ENCODE results near the gene SCFD1.
"Not testable (repeated sequence)": the region's sequence is repeated elsewhere in the genome, so short reads cannot be mapped to it uniquely, and the experiment has no call there.

The SCFD1 gene

GRCh38 chr14:30673071-30673470 is 51.0 kb downstream of the SCFD1 start:
- Histone ChIP-seq H3K9ac (ENCODE audit: low read length) (no peak overlapping the region), H2AFZ (ENCODE audit: low read depth, low read length, severe bottlenecking) (no peak overlapping the region), H3K4me3 (ENCODE audit: insufficient read depth, low read length, poor library complexity, severe bottlenecking) (no peak overlapping the region), H3K27me3 (ENCODE audit: low read length) (no peaks in the 10 kb centered on the region), H3K27ac (ENCODE audit: low read depth, low read length) (no peak overlapping the region), H3K9me3 (ENCODE audit: insufficient read depth, low read length) (no peaks in the 10 kb centered on the region), H3K79me2 (ENCODE audit: insufficient read depth, low read length) (no peaks in the 10 kb centered on the region), H3F3A (ENCODE audit: insufficient read depth) (peaks cover 3% of the 10 kb centered on the region; the same call in 1 of the 2 replicates), H4K20me1 (ENCODE audit: low read depth, low read length) (peaks cover 3% of the 10 kb centered on the region; the same call in 1 of the 2 replicates), H3K36me3 (ENCODE audit: low read length) (peaks cover 31% of the 10 kb centered on the region; the same call in 1 of the 2 replicates), H3K9me2 (replicated peaks; ENCODE audit: insufficient read depth, low read length) (no peaks in the 10 kb centered on the region), H3K4me2 (ENCODE audit: low read depth, low read length, poor library complexity, severe bottlenecking) (no peak overlapping the region)
- TF ChIP-seq EZH2phosphoT487 (conservative IDR thresholded peaks at IDR 0.05; ENCODE audit: low read length) (no peak), CTCF (IDR thresholded peaks at IDR 0.05; ENCODE audit: insufficient read depth, low read length, poor library complexity, severe bottlenecking) (no peak)

- no peak overlapping the region for H3K4me2 ChIP-seq (ENCODE audit: low read depth, low read length, poor library complexity, severe bottlenecking)
- H3K9ac ChIP-seq (ENCODE audit: low read length) = no peak overlapping the region
- TF ChIP-seq CTCF (IDR thresholded peaks at IDR 0.05; ENCODE audit: insufficient read depth, low read length, poor library complexity, severe bottlenecking) (no peak), EZH2phosphoT487 (conservative IDR thresholded peaks at IDR 0.05; ENCODE audit: low read length) (no peak)
- H3K36me3 ChIP-seq (ENCODE audit: low read length) = peaks cover 36% of the 10 kb centered on the region
- no peak overlapping the region for H3K27ac ChIP-seq (ENCODE audit: low read depth, low read length)
- H3F3A ChIP-seq (ENCODE audit: insufficient read depth) = no peaks in the 10 kb centered on the region
- no peaks in the 10 kb centered on the region for H3K27me3 ChIP-seq (ENCODE audit: low read length)
- no peaks in the 10 kb centered on the region for H3K9me2 ChIP-seq (replicated peaks; ENCODE audit: insufficient read depth, low read length)
- no peak overlapping the region for H3K4me3 ChIP-seq (ENCODE audit: insufficient read depth, low read length, poor library complexity, severe bottlenecking)
- H2AFZ ChIP-seq (ENCODE audit: low read depth, low read length, severe bottlenecking) = no peak overlapping the region
- H3K79me2 ChIP-seq (ENCODE audit: insufficient read depth, low read length) = no peaks in the 10 kb centered on the region
- no peaks in the 10 kb centered on the region for H4K20me1 ChIP-seq (ENCODE audit: low read depth, low read length)
- H3K9me3 ChIP-seq (ENCODE audit: insufficient read depth, low read length) = no peaks in the 10 kb centered on the region
Measured at GRCh38 chr14:30678926-30679431, 56.9 kb downstream of the SCFD1 start.

- Histone ChIP-seq H4K20me1 (ENCODE audit: low read depth, low read length) (no peaks in the 10 kb centered on the region), H3K36me3 (ENCODE audit: low read length) (peaks cover 40% of the 10 kb centered on the region), H3K79me2 (ENCODE audit: insufficient read depth, low read length) (no peaks in the 10 kb centered on the region), H3F3A (ENCODE audit: insufficient read depth) (no peaks in the 10 kb centered on the region), H3K4me3 (ENCODE audit: insufficient read depth, low read length, poor library complexity, severe bottlenecking) (no peak overlapping the region), H3K27me3 (ENCODE audit: low read length) (no peaks in the 10 kb centered on the region), H3K27ac (ENCODE audit: low read depth, low read length) (no peak overlapping the region), H3K9me2 (replicated peaks; ENCODE audit: insufficient read depth, low read length) (no peaks in the 10 kb centered on the region), H2AFZ (ENCODE audit: low read depth, low read length, severe bottlenecking) (no peak overlapping the region), H3K9me3 (ENCODE audit: insufficient read depth, low read length) (no peaks in the 10 kb centered on the region), H3K4me2 (ENCODE audit: low read depth, low read length, poor library complexity, severe bottlenecking) (no peak overlapping the region), H3K9ac (ENCODE audit: low read length) (no peak overlapping the region)
- TF ChIP-seq CTCF (IDR thresholded peaks at IDR 0.05; ENCODE audit: insufficient read depth, low read length, poor library complexity, severe bottlenecking) (no peak), EZH2phosphoT487 (conservative IDR thresholded peaks at IDR 0.05; ENCODE audit: low read length) (no peak)
Measured at GRCh38 chr14:30680036-30680435, 57.9 kb downstream of the SCFD1 start.

DNA sequence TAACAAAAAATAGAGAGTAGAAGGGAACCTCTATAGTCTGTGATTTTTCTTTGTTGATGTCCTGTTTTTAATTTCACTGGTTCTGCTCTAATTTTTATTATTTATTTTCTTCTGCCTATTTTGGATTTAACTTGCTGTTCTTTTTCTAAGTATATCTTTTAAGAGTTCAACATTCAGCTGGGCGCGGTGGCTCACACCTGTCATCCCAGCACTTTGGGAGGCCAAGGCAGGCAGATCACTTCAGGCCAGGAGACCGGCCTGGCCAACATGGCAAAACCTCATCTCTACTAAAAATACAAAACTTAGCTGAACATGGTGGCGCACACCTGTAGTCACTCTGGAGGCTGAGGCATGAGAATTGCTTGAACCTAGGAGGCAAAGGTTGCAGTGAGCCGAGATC is 58.7 kb downstream of the SCFD1 start:
- not testable (repeated sequence) for H3K79me2 ChIP-seq (ENCODE audit: insufficient read depth, low read length); H4K20me1 ChIP-seq (ENCODE audit: low read depth, low read length); H3K27ac ChIP-seq (ENCODE audit: low read depth, low read length); H3K9ac ChIP-seq (ENCODE audit: low read length); H3K4me3 ChIP-seq (ENCODE audit: insufficient read depth, low read length, poor library complexity, severe bottlenecking); H2AFZ ChIP-seq (ENCODE audit: low read depth, low read length, severe bottlenecking); H3K27me3 ChIP-seq (ENCODE audit: low read length); H3K9me2 ChIP-seq (replicated peaks; ENCODE audit: insufficient read depth, low read length); H3K9me3 ChIP-seq (ENCODE audit: insufficient read depth, low read length); H3K4me2 ChIP-seq (ENCODE audit: low read depth, low read length, poor library complexity, severe bottlenecking); H3F3A ChIP-seq (ENCODE audit: insufficient read depth)
- H3K36me3 ChIP-seq (ENCODE audit: low read length) = peaks cover 32% of the 10 kb centered on the region
